ENCODE measurements around the gene TXNL4B.

- TF ChIP-seq, protein P1, sequence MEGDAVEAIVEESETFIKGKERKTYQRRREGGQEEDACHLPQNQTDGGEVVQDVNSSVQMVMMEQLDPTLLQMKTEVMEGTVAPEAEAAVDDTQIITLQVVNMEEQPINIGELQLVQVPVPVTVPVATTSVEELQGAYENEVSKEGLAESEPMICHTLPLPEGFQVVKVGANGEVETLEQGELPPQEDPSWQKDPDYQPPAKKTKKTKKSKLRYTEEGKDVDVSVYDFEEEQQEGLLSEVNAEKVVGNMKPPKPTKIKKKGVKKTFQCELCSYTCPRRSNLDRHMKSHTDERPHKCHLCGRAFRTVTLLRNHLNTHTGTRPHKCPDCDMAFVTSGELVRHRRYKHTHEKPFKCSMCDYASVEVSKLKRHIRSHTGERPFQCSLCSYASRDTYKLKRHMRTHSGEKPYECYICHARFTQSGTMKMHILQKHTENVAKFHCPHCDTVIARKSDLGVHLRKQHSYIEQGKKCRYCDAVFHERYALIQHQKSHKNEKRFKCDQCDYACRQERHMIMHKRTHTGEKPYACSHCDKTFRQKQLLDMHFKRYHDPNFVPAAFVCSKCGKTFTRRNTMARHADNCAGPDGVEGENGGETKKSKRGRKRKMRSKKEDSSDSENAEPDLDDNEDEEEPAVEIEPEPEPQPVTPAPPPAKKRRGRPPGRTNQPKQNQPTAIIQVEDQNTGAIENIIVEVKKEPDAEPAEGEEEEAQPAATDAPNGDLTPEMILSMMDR (IDR thresholded peaks at IDR 0.05 in 2 of 3, conservative IDR thresholded peaks at IDR 0.05 in 1 of 3; ENCODE audit: control insufficient read depth in 2 of 3, extremely low read depth in 1 of 3, insufficient read depth in 1 of 3, low read depth in 3 of 3, low read length in 3 of 3) = no peak
- no peak for TF ChIP-seq RFX5 (IDR thresholded peaks at IDR 0.05; ENCODE audit: low read depth, low read length)
- TF ChIP-seq STAT3 (IDR thresholded peaks at IDR 0.05; ENCODE audit: low read depth, low read length) = no peak
- TF ChIP-seq POLR2AphosphoS5 (IDR thresholded peaks at IDR 0.05; ENCODE audit: low read length) = no peak
- TF ChIP-seq FOS (IDR thresholded peaks at IDR 0.05; ENCODE audit: borderline replicate concordance, extremely low read depth, insufficient read length) = no peak
- no peak for TF ChIP-seq TAF1 (IDR thresholded peaks at IDR 0.05; ENCODE audit: borderline replicate concordance, low read depth, low read length)
- TF ChIP-seq, protein P2, sequence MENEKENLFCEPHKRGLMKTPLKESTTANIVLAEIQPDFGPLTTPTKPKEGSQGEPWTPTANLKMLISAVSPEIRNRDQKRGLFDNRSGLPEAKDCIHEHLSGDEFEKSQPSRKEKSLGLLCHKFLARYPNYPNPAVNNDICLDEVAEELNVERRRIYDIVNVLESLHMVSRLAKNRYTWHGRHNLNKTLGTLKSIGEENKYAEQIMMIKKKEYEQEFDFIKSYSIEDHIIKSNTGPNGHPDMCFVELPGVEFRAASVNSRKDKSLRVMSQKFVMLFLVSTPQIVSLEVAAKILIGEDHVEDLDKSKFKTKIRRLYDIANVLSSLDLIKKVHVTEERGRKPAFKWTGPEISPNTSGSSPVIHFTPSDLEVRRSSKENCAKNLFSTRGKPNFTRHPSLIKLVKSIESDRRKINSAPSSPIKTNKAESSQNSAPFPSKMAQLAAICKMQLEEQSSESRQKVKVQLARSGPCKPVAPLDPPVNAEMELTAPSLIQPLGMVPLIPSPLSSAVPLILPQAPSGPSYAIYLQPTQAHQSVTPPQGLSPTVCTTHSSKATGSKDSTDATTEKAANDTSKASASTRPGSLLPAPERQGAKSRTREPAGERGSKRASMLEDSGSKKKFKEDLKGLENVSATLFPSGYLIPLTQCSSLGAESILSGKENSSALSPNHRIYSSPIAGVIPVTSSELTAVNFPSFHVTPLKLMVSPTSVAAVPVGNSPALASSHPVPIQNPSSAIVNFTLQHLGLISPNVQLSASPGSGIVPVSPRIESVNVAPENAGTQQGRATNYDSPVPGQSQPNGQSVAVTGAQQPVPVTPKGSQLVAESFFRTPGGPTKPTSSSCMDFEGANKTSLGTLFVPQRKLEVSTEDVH (IDR thresholded peaks at IDR 0.05; ENCODE audit: low read depth, partially characterized antibody) = no peak
- TF ChIP-seq EZH2 (IDR thresholded peaks at IDR 0.05; ENCODE audit: borderline replicate concordance, control insufficient read depth, low read depth, low read length) = no peak
- TF ChIP-seq JUND (IDR thresholded peaks at IDR 0.05; ENCODE audit: low read depth, low read length) = no peak
- TF ChIP-seq, protein P3, sequence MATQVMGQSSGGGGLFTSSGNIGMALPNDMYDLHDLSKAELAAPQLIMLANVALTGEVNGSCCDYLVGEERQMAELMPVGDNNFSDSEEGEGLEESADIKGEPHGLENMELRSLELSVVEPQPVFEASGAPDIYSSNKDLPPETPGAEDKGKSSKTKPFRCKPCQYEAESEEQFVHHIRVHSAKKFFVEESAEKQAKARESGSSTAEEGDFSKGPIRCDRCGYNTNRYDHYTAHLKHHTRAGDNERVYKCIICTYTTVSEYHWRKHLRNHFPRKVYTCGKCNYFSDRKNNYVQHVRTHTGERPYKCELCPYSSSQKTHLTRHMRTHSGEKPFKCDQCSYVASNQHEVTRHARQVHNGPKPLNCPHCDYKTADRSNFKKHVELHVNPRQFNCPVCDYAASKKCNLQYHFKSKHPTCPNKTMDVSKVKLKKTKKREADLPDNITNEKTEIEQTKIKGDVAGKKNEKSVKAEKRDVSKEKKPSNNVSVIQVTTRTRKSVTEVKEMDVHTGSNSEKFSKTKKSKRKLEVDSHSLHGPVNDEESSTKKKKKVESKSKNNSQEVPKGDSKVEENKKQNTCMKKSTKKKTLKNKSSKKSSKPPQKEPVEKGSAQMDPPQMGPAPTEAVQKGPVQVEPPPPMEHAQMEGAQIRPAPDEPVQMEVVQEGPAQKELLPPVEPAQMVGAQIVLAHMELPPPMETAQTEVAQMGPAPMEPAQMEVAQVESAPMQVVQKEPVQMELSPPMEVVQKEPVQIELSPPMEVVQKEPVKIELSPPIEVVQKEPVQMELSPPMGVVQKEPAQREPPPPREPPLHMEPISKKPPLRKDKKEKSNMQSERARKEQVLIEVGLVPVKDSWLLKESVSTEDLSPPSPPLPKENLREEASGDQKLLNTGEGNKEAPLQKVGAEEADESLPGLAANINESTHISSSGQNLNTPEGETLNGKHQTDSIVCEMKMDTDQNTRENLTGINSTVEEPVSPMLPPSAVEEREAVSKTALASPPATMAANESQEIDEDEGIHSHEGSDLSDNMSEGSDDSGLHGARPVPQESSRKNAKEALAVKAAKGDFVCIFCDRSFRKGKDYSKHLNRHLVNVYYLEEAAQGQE (IDR thresholded peaks at IDR 0.05; ENCODE audit: low read depth, low read length) = no peak
- TF ChIP-seq RBBP5 (conservative IDR thresholded peaks at IDR 0.05) = no peak
Observed at GRCh38 chr16:72061564-72061963, 31.9 kb downstream of the TXNL4B start.
